Measurements from ENCODE around the gene NTM.
A peak's percentile ranks its signal among the peaks of the same experiment; 100 is the strongest.

NTM gene

GRCh38 chr11:131372234-131372962 lies 2.0 kb downstream of the NTM start:
- peak in 2 of 58 donors; percentile 10 to 55 for DNase-seq

- DNase-seq, result no peak
These were observed 2.8 kb downstream of the NTM start for GRCh38 chr11:131373095-131373725.

- no peak for DNase-seq
These were observed 3.3 kb downstream of the NTM start for GRCh38 chr11:131373756-131374155.

- DNase-seq, result no peak
These were observed 5.0 kb downstream of the NTM start for GRCh38 chr11:131375421-131375820.

- no peak for DNase-seq
These were observed 5.5 kb downstream of the NTM start for GRCh38 chr11:131375915-131376314.

- DNase-seq, result no peak
These were observed 8.5 kb downstream of the NTM start for GRCh38 chr11:131378931-131379330.

GRCh38 chr11:131385763-131386390 lies 15.5 kb downstream of the NTM start:
- no peak for DNase-seq

- DNase-seq, result no peak
These were observed 16.0 kb downstream of the NTM start for GRCh38 chr11:131386408-131386807.

GRCh38 chr11:131388030-131388429 lies 17.6 kb downstream of the NTM start:
- DNase-seq, result no peak

GRCh38 chr11:131389582-131389981 lies 19.2 kb downstream of the NTM start:
- DNase-seq, result no peak

- no peak for DNase-seq
These were observed 20.8 kb downstream of the NTM start for GRCh38 chr11:131391176-131391575.

- DNase-seq, result peak in 5 of 58 donors; percentile 10 to 16 (median 14)
These were observed 22.3 kb downstream of the NTM start for GRCh38 chr11:131392528-131393255.

- DNase-seq, result no peak
These were observed 23.3 kb downstream of the NTM start for GRCh38 chr11:131393691-131394090.

- DNase-seq, result no peak
These were observed 27.3 kb downstream of the NTM start for GRCh38 chr11:131397675-131398074.

GRCh38 chr11:131402040-131402439 lies 31.6 kb downstream of the NTM start:
- DNase-seq, result no peak

GRCh38 chr11:131404010-131404409 lies 33.6 kb downstream of the NTM start:
- no peak for DNase-seq

GRCh38 chr11:131408025-131408640 lies 37.7 kb downstream of the NTM start:
- DNase-seq, result peak in 7 of 58 donors; percentile 10 to 18 (median 15)

GRCh38 chr11:131409345-131409744 lies 38.9 kb downstream of the NTM start:
- no peak for DNase-seq

- DNase-seq, result no peak
These were observed 41.2 kb downstream of the NTM start for GRCh38 chr11:131411636-131412035.

GRCh38 chr11:131412061-131412460 lies 41.6 kb downstream of the NTM start:
- no peak for DNase-seq

GRCh38 chr11:131413217-131413616 lies 42.8 kb downstream of the NTM start:
- DNase-seq, result no peak
